Measurements from ENCODE around the gene SORCS3. TPM values are rescaled to one million over a fixed set of nuclear protein-coding genes. Genes with fewer than 3 reads are reported as not detected.

The SORCS3 gene
- total and polyA plus RNA-seq, 10 of the 15 experiments (the other 5 are each of a cell fraction or from before 2014, with no cell fraction given): 0.01 to 0.04 (median 0.02) TPM; not detected in 7

DNA sequence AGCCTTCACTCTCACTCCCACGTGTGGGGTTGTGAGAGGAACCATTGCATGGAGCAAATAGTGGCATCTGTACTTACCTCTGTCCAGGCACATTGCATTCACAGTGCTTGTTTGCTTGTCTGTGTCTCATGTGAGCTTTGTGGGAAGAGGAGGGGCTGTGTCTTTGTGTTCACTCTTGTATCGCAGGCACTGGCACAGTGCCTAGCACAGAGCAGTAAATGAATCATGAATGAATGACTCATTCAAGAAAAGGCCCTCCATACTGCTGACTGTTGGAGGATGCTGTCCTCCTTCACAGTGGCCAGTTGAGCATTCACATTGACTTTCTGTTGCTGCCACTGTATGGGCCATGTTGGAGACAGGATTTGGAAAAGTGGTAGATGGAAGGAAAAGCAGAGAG is 125.3 kb downstream of the SORCS3 start:
- Histone ChIP-seq H3K79me2 (ENCODE audit: control insufficient read depth, insufficient read depth, low read length) (no peaks in the 10 kb centered on the region), H3K27ac (ENCODE audit: control insufficient read depth, insufficient read depth) (no peak overlapping the region), H3K9ac (ENCODE audit: control insufficient read depth, insufficient read depth, low read length) (no peak overlapping the region), H3K4me2 (ENCODE audit: control insufficient read depth, insufficient read depth) (no peak overlapping the region), H3K9me3 (replicated peaks; ENCODE audit: control insufficient read depth, insufficient read depth, low read length) (no peaks in the 10 kb centered on the region), H3K27me3 (replicated peaks in 1 of 2; ENCODE audit: control insufficient read depth in 2 of 2, insufficient read depth in 2 of 2, low read length in 1 of 2) (no peaks in the 10 kb centered on the region), H4K20me1 (ENCODE audit: control insufficient read depth, insufficient read depth) (no peaks in the 10 kb centered on the region), H3K4me1 (ENCODE audit: control insufficient read depth, insufficient read depth, low read length) (no peaks in the 10 kb centered on the region), H3K36me3 (ENCODE audit: control insufficient read depth in 2 of 2, insufficient read depth in 2 of 2, low read length in 1 of 2) (no peaks in the 10 kb centered on the region), H2AFZ (ENCODE audit: control insufficient read depth, low read depth, low read length) (no peak overlapping the region), H3K4me3 (no peak overlapping the region)
- BruUV-seq (replicated peaks): no TSS peak
- TF ChIP-seq RAD51 (IDR thresholded peaks at IDR 0.05) (no peak), BHLHE40 (IDR thresholded peaks at IDR 0.05; ENCODE audit: borderline replicate concordance in 1 of 2, low read depth in 2 of 2, low read length in 1 of 2) (no peak), TCF12 (IDR thresholded peaks at IDR 0.05; ENCODE audit: low read depth, low read length) (no peak)
- TF ChIP-seq, protein P1, sequence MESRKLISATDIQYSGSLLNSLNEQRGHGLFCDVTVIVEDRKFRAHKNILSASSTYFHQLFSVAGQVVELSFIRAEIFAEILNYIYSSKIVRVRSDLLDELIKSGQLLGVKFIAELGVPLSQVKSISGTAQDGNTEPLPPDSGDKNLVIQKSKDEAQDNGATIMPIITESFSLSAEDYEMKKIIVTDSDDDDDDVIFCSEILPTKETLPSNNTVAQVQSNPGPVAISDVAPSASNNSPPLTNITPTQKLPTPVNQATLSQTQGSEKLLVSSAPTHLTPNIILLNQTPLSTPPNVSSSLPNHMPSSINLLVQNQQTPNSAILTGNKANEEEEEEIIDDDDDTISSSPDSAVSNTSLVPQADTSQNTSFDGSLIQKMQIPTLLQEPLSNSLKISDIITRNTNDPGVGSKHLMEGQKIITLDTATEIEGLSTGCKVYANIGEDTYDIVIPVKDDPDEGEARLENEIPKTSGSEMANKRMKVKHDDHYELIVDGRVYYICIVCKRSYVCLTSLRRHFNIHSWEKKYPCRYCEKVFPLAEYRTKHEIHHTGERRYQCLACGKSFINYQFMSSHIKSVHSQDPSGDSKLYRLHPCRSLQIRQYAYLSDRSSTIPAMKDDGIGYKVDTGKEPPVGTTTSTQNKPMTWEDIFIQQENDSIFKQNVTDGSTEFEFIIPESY (IDR thresholded peaks at IDR 0.05): no peak
- TF ChIP-seq, protein P2, sequence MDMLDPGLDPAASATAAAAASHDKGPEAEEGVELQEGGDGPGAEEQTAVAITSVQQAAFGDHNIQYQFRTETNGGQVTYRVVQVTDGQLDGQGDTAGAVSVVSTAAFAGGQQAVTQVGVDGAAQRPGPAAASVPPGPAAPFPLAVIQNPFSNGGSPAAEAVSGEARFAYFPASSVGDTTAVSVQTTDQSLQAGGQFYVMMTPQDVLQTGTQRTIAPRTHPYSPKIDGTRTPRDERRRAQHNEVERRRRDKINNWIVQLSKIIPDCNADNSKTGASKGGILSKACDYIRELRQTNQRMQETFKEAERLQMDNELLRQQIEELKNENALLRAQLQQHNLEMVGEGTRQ (IDR thresholded peaks at IDR 0.05; ENCODE audit: borderline replicate concordance, low read depth, low read length): no peak
- TF ChIP-seq, protein P3, sequence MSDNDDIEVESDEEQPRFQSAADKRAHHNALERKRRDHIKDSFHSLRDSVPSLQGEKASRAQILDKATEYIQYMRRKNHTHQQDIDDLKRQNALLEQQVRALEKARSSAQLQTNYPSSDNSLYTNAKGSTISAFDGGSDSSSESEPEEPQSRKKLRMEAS (IDR thresholded peaks at IDR 0.05; ENCODE audit: low read depth, low read length): no peak
- TF ChIP-seq, protein P4, sequence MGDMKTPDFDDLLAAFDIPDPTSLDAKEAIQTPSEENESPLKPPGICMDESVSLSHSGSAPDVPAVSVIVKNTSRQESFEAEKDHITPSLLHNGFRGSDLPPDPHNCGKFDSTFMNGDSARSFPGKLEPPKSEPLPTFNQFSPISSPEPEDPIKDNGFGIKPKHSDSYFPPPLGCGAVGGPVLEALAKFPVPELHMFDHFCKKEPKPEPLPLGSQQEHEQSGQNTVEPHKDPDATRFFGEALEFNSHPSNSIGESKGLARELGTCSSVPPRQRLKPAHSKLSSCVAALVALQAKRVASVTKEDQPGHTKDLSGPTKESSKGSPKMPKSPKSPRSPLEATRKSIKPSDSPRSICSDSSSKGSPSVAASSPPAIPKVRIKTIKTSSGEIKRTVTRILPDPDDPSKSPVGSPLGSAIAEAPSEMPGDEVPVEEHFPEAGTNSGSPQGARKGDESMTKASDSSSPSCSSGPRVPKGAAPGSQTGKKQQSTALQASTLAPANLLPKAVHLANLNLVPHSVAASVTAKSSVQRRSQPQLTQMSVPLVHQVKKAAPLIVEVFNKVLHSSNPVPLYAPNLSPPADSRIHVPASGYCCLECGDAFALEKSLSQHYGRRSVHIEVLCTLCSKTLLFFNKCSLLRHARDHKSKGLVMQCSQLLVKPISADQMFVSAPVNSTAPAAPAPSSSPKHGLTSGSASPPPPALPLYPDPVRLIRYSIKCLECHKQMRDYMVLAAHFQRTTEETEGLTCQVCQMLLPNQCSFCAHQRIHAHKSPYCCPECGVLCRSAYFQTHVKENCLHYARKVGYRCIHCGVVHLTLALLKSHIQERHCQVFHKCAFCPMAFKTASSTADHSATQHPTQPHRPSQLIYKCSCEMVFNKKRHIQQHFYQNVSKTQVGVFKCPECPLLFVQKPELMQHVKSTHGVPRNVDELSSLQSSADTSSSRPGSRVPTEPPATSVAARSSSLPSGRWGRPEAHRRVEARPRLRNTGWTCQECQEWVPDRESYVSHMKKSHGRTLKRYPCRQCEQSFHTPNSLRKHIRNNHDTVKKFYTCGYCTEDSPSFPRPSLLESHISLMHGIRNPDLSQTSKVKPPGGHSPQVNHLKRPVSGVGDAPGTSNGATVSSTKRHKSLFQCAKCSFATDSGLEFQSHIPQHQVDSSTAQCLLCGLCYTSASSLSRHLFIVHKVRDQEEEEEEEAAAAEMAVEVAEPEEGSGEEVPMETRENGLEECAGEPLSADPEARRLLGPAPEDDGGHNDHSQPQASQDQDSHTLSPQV (IDR thresholded peaks at IDR 0.05): no peak
- FAIRE-seq (no peak), ATAC-seq (peak; percentile 60), DNase-seq (ENCODE audit: low read depth, low spot score) (no peak)
- in situ Hi-C loops (cut with MboI) (no loop called here), intact Hi-C loops (cut with micrococcal nuclease; ENCODE audit: unreplicated experiment) (loop anchor here (2.0 kb wide), 1 partner anchor 158 kb away; no protein-coding TSS in a partner anchor)
- ChIA-PET CTCF (interaction anchor here (1.1 to 2.0 kb wide), 2 partner anchors 9 to 158 kb away, joined by 3 to 5 read pairs; no protein-coding TSS in a partner anchor), SMC1A (ENCODE audit: uncharacterized antibody, unreplicated experiment) (no interaction called here), RAD21 (ENCODE audit: unreplicated experiment) (no interaction called here), POLR2A (no interaction called here)
- 0% methylated on average over 2 of the region's 2 CpGs for WGBS (ENCODE audit: insufficient coverage, insufficient replicate concordance, low lambda C conversion rate, missing lambda C conversion rate)

Measured in GM12878 (cell line).